Activated T-cell treated with anti-CD3 and anti-CD28 coated beads, Interleukin-2, amount 50 U/mL, for 72 hours (primary cell): ENCODE data around the gene OSER1. TPM values are rescaled to one million over a fixed set of nuclear protein-coding genes. Genes with fewer than 3 reads are reported as not detected.
"Not testable (repeated sequence)": the region's sequence is repeated elsewhere in the genome, so short reads cannot be mapped to it uniquely, and the experiment has no call there.

Experiments used
- ATAC-seq, 2 donors: fragments of 150-1000 bp; cut with Tn5 transposase; replicated peaks in 1 of 2; 2 replicates each; pipeline ENCODE4 v1.10.0; 2021; ENCODE audit warnings: moderate library complexity in 2 of 2, mild to moderate bottlenecking in 1 of 2
- DNase-seq, 2 donors: peaks; one replicate each; pipeline ENCODE4 v3.0.0; 2021 to 2022; ENCODE audit warnings: mixed read lengths in 1 of 2
- H3K27ac Mint-ChIP-seq: one replicate; pipeline ENCODE4 v1.8.0; 2022; ENCODE audit warnings: mild to moderate bottlenecking, moderate library complexity, mixed read lengths
- H3K27me3 Mint-ChIP-seq: one replicate; pipeline ENCODE4 v1.8.0; 2022; ENCODE audit warnings: low read depth, mixed read lengths
- H3K36me3 Mint-ChIP-seq, 2 donors: one replicate each; pipeline ENCODE4 v1.8.0; 2022; ENCODE audit warnings: mixed read lengths in 2 of 2, mild to moderate bottlenecking in 1 of 2; ENCODE audit not compliant: insufficient read depth in 2 of 2
- H3K4me1 Mint-ChIP-seq: one replicate; pipeline ENCODE4 v1.8.0; 2022; ENCODE audit warnings: low read depth, mixed read lengths
- H3K4me3 Mint-ChIP-seq, 2 donors: one replicate each; pipeline ENCODE4 v1.8.0; 2022; ENCODE audit warnings: mild to moderate bottlenecking in 2 of 2, mixed read lengths in 2 of 2, moderate library complexity in 2 of 2
- H3K9me3 Mint-ChIP-seq, 2 donors: one replicate each; pipeline ENCODE4 v1.8.0; 2022; ENCODE audit warnings: mixed read lengths in 2 of 2
- total RNA-seq, 2 donors: library from RNA; stranded (reverse); gene quantifications; one replicate each; pipeline ENCODE4 v1.2.3, GENCODE V29; 2022

The OSER1 gene
- 10 to 100 TPM; 47.1 to 47.5 TPM for total RNA-seq

DNA sequence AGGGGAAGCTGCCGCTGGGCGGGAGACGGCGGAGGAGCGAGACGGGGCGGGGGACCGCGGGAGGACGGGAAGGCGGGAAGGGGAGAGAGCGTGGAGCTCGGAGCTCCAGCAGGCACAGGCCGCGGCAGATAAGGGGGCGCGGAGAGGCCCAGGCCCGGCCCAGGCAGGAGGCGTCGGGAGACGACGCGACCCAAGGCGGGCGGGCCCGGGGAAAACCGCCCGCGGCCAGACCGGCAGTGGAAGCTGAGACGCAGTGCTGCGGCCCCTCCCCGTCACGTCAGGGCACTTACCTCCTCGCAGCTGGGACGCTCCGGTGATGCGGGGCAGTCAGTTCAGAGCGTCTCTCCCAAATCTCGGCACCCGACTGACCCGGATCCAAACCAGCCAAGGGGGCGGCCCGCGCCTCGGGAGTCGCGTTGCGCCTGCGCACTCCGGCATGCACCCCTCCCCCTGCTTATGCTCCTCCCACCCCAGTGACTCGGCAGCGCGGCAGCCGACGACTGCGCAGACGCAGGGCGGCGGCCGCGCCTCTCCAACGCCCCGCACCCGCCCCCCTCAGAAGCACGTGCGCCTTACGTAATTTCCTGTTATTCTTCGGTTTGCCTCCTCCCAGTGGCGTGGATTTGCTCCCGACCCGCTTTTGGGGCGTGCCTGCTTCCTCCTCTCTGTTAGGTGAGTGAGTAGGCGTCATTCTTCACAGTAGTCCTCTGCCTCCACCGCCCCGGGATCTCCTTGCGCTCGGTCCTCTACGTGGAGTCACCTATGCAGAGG lies at the start of gene OSER1:
TSS of gene OSER1 (minus strand) at position 366 of the 771 bp plus-strand sequence. CDS start 3,814 bp downstream, outside the sequence.
- Mint-ChIP-seq H3K27ac (peak within 1 kb of the TSS; percentile 95), H3K36me3 (peaks cover 6 to 11% of the 10 kb centered on the region in 2 donors), H3K4me1 (peaks cover 60% of the 10 kb centered on the region), H3K9me3 (no peaks in the 10 kb centered on the region), H3K4me3 (peak within 1 kb of the TSS; percentile 92 to 100), H3K27me3 (no peaks in the 10 kb centered on the region)
- ATAC-seq (peak; percentile 88 to 89), DNase-seq (peak; percentile 97 to 99)

DNA sequence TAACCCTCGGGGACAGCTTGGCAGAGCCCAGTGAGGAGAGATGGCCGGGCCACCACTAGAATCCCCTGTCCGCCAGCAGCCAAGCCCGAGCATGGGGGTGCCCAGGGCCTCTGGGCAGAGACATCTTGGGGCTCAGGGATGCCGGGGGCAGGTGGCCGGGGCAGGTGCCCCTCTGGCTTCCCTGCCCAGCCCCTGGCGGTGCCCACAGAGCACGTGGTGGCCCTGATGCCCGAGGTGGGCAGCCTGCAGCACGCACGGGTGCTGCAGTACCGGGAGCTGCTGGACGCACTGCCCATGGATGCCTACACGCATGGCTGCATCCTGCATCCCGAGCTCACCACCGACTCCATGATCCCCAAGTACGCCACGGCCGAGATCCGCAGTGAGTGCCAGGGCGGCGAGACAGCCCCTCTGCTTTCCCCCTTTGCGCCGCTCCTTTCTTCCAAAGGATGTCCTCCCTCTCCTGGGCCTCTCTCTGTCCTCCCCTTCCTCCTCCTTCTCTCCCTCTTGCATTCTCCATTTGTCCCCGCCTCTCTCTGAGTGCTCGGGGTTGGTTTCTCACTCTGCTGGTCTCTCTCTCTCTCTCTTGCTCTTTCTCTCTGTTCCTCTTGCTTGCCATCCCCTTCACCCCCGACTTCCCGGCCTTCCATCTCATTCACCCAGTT lies 47.8 kb upstream of the OSER1 start:
- H3K9me3 Mint-ChIP-seq = no peaks in the 10 kb centered on the region
- no peak for DNase-seq
- ATAC-seq = no peak
- no peaks in the 10 kb centered on the region for H3K4me1 Mint-ChIP-seq
- no peak overlapping the region for H3K27ac Mint-ChIP-seq
- no peak overlapping the region for H3K4me3 Mint-ChIP-seq
- no peaks in the 10 kb centered on the region for H3K27me3 Mint-ChIP-seq
- no peaks in the 10 kb centered on the region for H3K36me3 Mint-ChIP-seq

DNA sequence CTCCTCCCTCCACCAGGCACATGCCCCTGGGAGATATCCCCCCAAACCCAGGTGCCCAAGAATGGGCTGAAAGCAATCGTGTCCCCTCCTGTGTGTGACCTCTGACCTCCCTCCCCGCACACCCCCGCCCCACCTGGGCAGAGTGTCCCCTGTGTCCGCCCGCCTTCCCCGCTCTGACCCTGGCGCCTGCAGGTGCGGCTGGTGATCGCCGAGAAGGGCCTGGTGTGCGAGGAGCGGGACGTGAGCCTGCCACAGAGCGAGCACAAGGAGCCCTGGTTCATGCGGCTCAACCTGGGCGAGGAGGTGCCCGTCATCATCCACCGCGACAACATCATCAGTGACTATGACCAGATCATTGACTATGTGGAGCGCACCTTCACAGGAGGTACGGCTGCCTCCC lies 46.4 kb upstream of the OSER1 start:
- DNase-seq = no peak
- Mint-ChIP-seq H3K4me1 (no peaks in the 10 kb centered on the region), H3K27me3 (no peaks in the 10 kb centered on the region), H3K27ac (no peak overlapping the region), H3K9me3 (no peaks in the 10 kb centered on the region), H3K36me3 (no peaks in the 10 kb centered on the region), H3K4me3 (no peak overlapping the region)
- no peak for ATAC-seq

DNA sequence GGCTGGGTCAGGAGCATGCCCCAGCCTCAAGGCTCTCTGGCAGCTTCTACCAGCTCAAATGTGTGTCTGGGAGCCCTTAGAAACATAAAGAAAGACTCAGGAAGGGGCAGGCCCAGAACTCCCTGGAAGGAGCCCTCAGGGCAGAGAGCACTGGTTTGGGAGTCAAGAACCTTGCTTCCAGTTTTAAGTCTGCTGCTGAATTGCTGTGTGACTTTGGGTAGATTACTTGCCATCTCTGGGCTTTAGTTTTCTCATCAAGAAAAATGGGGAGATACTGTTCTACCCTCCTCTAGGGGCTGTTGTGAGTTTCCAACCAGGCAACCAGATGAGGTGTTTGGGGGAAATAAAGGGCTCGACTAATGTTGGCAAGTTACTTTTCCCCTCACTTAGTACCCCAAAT lies 45.4 kb upstream of the OSER1 start:
- Mint-ChIP-seq H3K4me1 (no peaks in the 10 kb centered on the region), H3K27ac (no peak overlapping the region), H3K9me3 (no peaks in the 10 kb centered on the region), H3K27me3 (no peaks in the 10 kb centered on the region), H3K4me3 (no peak overlapping the region), H3K36me3 (no peaks in the 10 kb centered on the region)
- ATAC-seq = no peak
- DNase-seq = no peak

DNA sequence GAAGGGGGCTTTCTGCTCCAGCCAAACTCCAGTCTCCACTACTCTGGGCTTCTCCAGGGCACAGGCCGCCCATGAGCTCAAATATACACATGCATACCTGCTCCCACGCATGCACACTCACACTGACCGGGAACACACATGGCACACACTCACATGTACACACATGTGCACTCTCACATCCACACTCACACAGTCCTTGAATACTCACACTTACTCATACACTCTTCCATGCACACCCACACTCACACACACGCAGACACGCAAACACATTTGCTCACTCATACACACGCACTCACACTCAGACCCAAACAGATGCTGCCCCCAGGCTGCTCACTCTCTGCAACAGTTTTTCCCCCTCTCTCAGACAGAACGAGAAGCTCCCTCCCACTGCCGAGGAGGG lies 43.5 kb upstream of the OSER1 start:
- ATAC-seq = no peak
- H3K27me3 Mint-ChIP-seq = no peaks in the 10 kb centered on the region
- H3K9me3 Mint-ChIP-seq = no peaks in the 10 kb centered on the region
- no peak overlapping the region for H3K4me3 Mint-ChIP-seq
- no peaks in the 10 kb centered on the region for H3K4me1 Mint-ChIP-seq
- DNase-seq = no peak
- no peaks in the 10 kb centered on the region for H3K36me3 Mint-ChIP-seq
- no peak overlapping the region for H3K27ac Mint-ChIP-seq

DNA sequence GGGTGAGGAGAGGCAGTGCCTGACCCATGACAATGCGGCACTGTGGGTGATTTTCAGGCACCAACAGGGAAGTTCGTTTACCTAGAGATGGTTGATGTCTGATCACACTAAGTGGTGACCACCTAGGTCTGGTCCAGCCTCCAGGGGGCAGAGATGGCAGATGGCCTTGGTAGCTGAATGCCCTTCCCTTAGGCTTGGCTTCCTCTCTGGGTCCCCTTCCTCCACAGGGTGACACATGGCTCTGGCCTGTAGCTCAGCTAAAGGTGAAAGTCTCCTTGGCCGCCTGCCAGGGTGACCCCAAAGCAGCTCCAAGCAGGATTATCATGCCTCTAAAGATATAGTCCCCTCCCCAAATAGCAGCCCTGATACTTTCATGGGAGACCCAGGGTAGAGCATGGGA lies 43.0 kb upstream of the OSER1 start:
- no peak overlapping the region for H3K4me3 Mint-ChIP-seq
- peaks cover under 1% of the 10 kb centered on the region for H3K27me3 Mint-ChIP-seq
- DNase-seq (no peak), ATAC-seq (no peak)
- H3K4me1 Mint-ChIP-seq = no peaks in the 10 kb centered on the region
- H3K9me3 Mint-ChIP-seq = no peaks in the 10 kb centered on the region
- H3K27ac Mint-ChIP-seq = no peak overlapping the region
- no peaks in the 10 kb centered on the region for H3K36me3 Mint-ChIP-seq

DNA sequence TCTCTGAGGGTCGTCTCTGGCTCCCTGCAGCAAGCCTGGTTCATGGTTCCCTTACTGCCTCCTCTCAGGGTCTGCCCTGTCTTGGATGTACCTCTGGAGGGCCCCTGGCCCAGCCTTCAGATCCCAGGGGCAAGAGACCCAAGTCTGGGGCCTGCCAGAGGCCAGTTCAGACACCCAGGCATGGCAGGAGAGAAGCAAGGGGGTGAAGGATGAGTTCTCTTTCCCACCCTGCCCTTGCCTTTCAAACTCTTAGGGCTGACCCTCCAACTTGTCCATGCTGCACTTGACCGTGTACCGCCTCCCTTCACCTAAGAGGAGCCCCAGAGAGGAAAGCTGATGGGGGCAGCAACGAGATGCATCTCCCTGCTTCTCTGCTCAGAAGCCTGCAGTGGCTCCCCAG lies 40.7 kb upstream of the OSER1 start:
- peaks cover 5% of the 10 kb centered on the region for H3K4me1 Mint-ChIP-seq
- no peak overlapping the region for H3K4me3 Mint-ChIP-seq
- no peaks in the 10 kb centered on the region for H3K9me3 Mint-ChIP-seq
- H3K27ac Mint-ChIP-seq = no peak overlapping the region
- no peak for ATAC-seq
- peaks cover 14% of the 10 kb centered on the region for H3K27me3 Mint-ChIP-seq
- DNase-seq = no peak
- H3K36me3 Mint-ChIP-seq = peaks cover 0 to 1% of the 10 kb centered on the region in 2 donors

DNA sequence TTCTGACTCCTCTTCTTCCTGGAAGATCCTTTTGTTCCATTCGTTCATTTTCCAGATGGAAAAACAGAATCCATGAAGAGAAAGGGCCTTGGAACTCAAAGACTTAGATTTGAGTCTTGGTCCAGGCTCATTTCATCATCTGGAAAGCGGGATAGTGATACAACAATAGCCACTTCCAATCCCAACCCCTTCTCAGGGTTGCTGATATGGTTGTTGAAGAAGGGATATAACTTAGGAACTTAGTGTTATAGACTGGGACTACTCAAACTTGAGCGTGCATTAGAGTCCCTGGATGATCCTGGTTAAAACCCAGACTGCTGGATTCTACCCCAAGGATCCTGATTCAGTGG lies 37.8 kb upstream of the OSER1 start:
- Mint-ChIP-seq H3K4me3 (no peak overlapping the region), H3K27ac (no peak overlapping the region), H3K9me3 (no peaks in the 10 kb centered on the region), H3K27me3 (peaks cover 14% of the 10 kb centered on the region), H3K4me1 (peaks cover 5% of the 10 kb centered on the region), H3K36me3 (peaks cover 0 to 1% of the 10 kb centered on the region in 2 donors)
- ATAC-seq (no peak), DNase-seq (no peak)

DNA sequence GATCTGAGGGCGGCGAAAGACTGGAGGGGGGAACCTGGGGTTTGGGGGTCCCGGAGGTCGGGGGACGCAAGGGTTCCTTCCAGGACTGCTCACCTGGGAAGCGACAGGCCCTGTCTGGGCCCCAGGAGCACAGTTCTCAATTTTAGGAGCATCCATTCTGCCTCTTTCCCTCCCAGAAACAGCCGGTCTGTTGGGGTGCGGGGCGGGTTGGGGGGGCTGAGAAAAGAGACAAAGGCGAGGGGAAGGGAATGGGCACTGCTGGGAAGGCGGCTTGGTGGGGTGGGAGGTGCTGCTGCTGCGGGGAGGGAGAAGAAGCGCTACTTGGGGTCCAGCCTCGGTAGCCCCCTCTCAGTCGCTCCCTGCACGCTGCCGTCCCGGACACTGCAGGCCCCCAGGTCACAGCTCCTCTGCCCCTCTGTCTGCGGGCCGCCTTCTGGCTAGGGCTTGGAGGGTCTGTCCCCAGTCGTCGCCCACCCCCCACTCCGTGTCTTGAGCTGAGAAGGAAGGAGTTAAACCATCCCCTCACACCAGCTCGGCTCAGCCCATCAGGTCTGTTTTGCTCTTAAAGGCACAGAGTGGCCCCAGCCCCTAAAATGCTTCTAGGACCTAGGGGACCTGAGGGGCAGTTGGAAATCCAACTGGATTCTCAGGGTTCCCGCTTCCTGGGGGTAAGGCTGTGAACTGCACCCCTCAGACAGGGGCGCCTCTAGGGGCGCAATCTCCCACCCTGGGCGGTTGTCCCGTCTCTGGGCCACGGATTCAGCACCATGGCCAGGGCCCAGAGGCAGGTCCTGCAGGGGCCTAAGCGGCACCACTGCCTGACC lies 37.2 kb upstream of the OSER1 start:
- Mint-ChIP-seq H3K27ac (no peak overlapping the region), H3K4me3 (peak overlapping the region in 1 of 2 donors; percentile 17), H3K27me3 (peaks cover 14% of the 10 kb centered on the region), H3K9me3 (no peaks in the 10 kb centered on the region), H3K36me3 (peaks cover 0 to 1% of the 10 kb centered on the region in 2 donors), H3K4me1 (peaks cover 5% of the 10 kb centered on the region)
- ATAC-seq (peak in 1 of 2 donors; percentile 32), DNase-seq (peak; percentile 26 to 46)

DNA sequence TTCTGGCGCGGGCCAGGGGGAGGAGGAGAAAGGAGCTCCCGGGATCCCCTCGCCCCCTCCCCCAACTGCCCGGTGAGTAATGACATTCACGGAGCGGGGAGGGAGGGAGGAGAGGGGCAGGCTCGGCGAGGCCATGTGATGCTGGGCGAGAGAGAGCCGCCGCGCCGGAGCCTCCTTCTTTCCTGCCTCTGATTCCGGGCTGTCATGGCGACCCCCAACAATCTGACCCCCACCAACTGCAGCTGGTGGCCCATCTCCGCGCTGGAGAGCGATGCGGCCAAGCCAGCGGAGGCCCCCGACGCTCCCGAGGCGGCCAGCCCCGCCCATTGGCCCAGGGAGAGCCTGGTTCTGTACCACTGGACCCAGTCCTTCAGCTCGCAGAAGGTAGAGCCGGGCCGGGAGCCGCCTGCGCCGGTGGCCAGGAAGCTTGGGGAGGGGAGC lies 36.6 kb upstream of the OSER1 start, which contains the start of gene GDAP1L1:
TSS of gene GDAP1L1 (plus strand) at position 178 of the 441 bp plus-strand sequence. CDS start at position 205, 27 bp downstream.
- H3K9me3 Mint-ChIP-seq = no peaks in the 10 kb centered on the region
- peaks cover 0 to 1% of the 10 kb centered on the region in 2 donors for H3K36me3 Mint-ChIP-seq
- peak within 1 kb of the TSS in 1 of 2 donors; percentile 42 for H3K4me3 Mint-ChIP-seq
- DNase-seq = no peak
- peaks cover 5% of the 10 kb centered on the region for H3K4me1 Mint-ChIP-seq
- ATAC-seq = no peak
- no peak within 1 kb of the TSS for H3K27ac Mint-ChIP-seq
- peaks cover 14% of the 10 kb centered on the region for H3K27me3 Mint-ChIP-seq

DNA sequence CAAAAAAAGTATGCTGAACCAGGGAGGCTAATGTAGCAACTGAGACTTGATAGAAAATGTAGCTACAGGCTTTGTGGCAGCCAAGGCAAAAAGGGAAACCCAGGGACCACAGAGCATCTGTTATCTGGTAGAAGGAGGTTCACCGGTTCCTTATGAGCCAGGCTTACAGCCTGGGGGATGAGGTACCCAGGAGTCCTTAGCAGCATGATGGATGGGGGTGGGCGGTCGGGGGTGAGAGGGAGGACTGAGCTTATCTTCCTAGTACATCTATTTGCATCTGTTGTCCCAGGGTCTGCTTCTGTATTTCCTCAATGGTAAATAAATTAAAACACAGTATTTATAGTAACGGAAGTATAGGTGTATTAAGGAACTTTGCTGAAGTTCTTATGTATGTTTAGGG lies 35.4 kb upstream of the OSER1 start:
- Mint-ChIP-seq H3K4me3 (no peak overlapping the region), H3K4me1 (peaks cover 5% of the 10 kb centered on the region), H3K36me3 (peaks cover 0 to 1% of the 10 kb centered on the region in 2 donors), H3K27ac (no peak overlapping the region), H3K27me3 (peaks cover 14% of the 10 kb centered on the region), H3K9me3 (no peaks in the 10 kb centered on the region)
- DNase-seq = no peak
- ATAC-seq = no peak

DNA sequence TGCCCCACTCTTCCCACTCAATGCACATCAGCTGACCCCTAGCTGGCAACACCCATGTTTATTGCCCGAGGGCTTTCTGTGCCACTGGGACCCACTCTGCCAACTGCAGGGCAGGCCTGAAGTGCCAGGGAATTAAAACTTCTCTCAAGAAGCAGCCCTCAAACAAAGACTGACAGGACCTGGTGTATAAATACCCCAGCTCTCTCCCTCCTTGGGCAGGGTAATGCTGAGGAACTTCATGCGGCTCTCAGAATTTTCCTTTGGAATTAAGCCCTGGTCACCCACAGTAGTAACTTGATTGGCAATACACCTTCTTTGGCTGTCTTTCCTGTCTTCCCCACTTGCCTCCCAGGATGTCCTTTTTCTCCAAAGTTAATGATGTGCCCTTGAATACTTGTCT lies 31.2 kb upstream of the OSER1 start:
- no peaks in the 10 kb centered on the region for H3K9me3 Mint-ChIP-seq
- H3K27ac Mint-ChIP-seq = no peak overlapping the region
- peaks cover 0 to 1% of the 10 kb centered on the region in 2 donors for H3K36me3 Mint-ChIP-seq
- H3K27me3 Mint-ChIP-seq = peaks cover 4% of the 10 kb centered on the region
- DNase-seq (no peak), ATAC-seq (no peak)
- H3K4me3 Mint-ChIP-seq = no peak overlapping the region
- H3K4me1 Mint-ChIP-seq = peaks cover 3% of the 10 kb centered on the region

DNA sequence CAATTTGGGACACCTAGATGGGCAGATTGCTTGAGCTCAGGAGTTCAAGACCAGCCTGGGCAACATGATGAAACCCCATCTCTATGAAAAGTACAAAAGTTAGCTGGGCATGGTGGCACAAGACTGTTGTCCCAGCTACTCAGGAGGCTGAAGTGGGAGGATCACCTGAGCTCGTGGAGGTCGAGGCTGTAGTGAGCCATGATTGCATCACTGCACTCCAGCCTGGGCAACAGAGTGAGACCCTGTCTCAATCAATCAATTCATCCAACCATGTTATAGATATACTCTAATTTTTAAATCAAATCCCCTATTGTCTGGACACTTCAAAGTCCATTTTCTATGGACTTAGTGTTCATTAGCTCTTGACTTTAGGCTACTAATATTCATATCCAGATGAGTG lies 26.3 kb upstream of the OSER1 start:
- not testable (repeated sequence) for H3K27ac Mint-ChIP-seq, H3K4me3 Mint-ChIP-seq, ATAC-seq, H3K9me3 Mint-ChIP-seq, H3K27me3 Mint-ChIP-seq, H3K4me1 Mint-ChIP-seq, DNase-seq, H3K36me3 Mint-ChIP-seq
